Neural progenitor cell (in vitro differentiated cells): ENCODE data around the gene TMPRSS13.
"Not testable (repeated sequence)": the region's sequence is repeated elsewhere in the genome, so short reads cannot be mapped to it uniquely, and the experiment has no call there.

Experiments used
- CTCF ChIP-seq: fragments of 200-600 bp; sonication (generic); IDR thresholded peaks from 2 replicates; pipeline ENCODE4 v1.5.1; 2017; ENCODE audit warnings: antibody characterized with exemption, mild to moderate bottlenecking
- EZH2 ChIP-seq: fragments of 200-600 bp; sonication (generic); IDR thresholded peaks from 2 replicates; pipeline ENCODE4 v1.6.1; 2017; ENCODE audit warnings: antibody characterized with exemption, mild to moderate bottlenecking, moderate library complexity
- EZH2phosphoT487 ChIP-seq: fragments of 200-600 bp; sonication (generic); IDR thresholded peaks from 2 replicates; pipeline ENCODE4 v1.6.1; 2017; ENCODE audit warnings: antibody characterized with exemption

GRCh38 chr11:117947751-117948150 lies 18.5 kb upstream of the TMPRSS13 start:
- not testable (repeated sequence) for TF ChIP-seq CTCF, EZH2, EZH2phosphoT487
